Testis (tissue), 3 donors: Measurements from ENCODE around the gene SLC12A6. TPM values are rescaled to one million over a fixed set of nuclear protein-coding genes. Genes with fewer than 3 reads are reported as not detected.

Experiments used
- DNase-seq: peaks from one replicate; pipeline ENCODE4 v3.0.0-alpha.2; 2019
- H3K27ac ChIP-seq, 2 donors: fragments of 200-600 bp; sonication (generic); one replicate each; pipeline ENCODE4 v1.5.1; 2019
- H3K27me3 ChIP-seq: fragments of 200-600 bp; sonication (generic); one replicate; pipeline ENCODE4 v1.5.1; 2019
- H3K36me3 ChIP-seq: fragments of 200-600 bp; sonication (generic); one replicate; pipeline ENCODE4 v1.5.1; 2017; ENCODE audit warnings: low read depth; ENCODE audit errors: missing control alignments
- H3K4me1 ChIP-seq: fragments of 200-600 bp; sonication (generic); one replicate; pipeline ENCODE4 v1.5.1; 2019
- H3K4me3 ChIP-seq, 2 donors: fragments of 200-600 bp; sonication (generic); one replicate each; pipeline ENCODE4 v1.5.1; 2017 to 2019
- H3K9me3 ChIP-seq: fragments of 200-600 bp; sonication (generic); one replicate; pipeline ENCODE4 v1.5.1; 2017
- CTCF ChIP-seq, 3 experiments: fragments of 450-650 bp in 2 of 3; fragments of 200-600 bp in 1 of 3; sonication (generic) in 1 of 3; IDR thresholded peaks; one replicate each; pipeline ENCODE4 v1.5.1; 2016 to 2019; ENCODE audit warnings: antibody characterized with exemption in 3 of 3, mild to moderate bottlenecking in 2 of 3, moderate library complexity in 1 of 3
- POLR2A ChIP-seq: fragments of 450-650 bp; IDR thresholded peaks from one replicate; pipeline ENCODE4 v1.6.1; 2017; ENCODE audit warnings: antibody characterized with exemption, mild to moderate bottlenecking, moderate library complexity
- WGBS, 2 donors: methylation state at CpG; one replicate each; pipeline ENCODE4 v1.1.5; 2018; 5-methylcytosine and 5-hydroxymethylcytosine counted together
- intact Hi-C: fragments of 100-400 bp; cut with DNase I; formaldehyde crosslinking; loops from one replicate; pipeline ENCODE4 v1.15.1; 2023; ENCODE audit warnings: low total_unique reads
- polyA plus RNA-seq: library from polyadenylated mRNA; stranded (reverse); fragments of 350-450 nt; fragmentation: Illumina TruSeq; extraction: RNeasy Lipid Tissue Mini Kit (QIAGEN cat#74804); gene quantifications from one replicate; pipeline ENCODE4 v1.2.3, GENCODE V29; 2014; ENCODE audit warnings: low read depth, low replicate concordance; ENCODE audit not compliant: insufficient read depth
- total RNA-seq, 2 donors: library from RNA; depleted of rRNA; stranded (reverse); fragments of >200 nt; gene quantifications; one replicate each; pipeline ENCODE4 v1.2.3, GENCODE V29; 2016

The SLC12A6 gene
- total and polyA plus RNA-seq, 3 donors from 2014 or later, result 72.8 to 106 (median 77.2) TPM

DNA sequence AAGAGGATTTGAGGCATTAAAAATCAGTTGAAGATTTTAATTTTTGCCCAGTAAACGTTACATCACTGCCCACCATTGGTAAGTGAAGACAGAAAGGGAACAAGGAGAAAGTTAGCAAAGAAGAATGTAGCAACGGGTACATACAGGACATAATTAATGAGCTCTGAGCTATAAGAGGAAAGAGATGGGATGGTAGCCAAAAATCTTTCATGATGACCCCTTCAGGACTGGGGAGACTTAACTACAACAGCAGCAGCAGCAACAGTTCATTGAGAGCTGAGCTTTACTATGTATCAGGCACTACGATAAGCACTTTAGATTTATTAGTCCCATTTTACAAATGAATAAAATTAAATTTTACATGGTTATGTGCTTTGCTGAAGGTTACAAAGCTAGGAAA, 94.4 kb downstream of the SLC12A6 start:
- no peaks in the 10 kb centered on the region for H3K4me1 ChIP-seq
- intact Hi-C loops, result no loop called here

DNA sequence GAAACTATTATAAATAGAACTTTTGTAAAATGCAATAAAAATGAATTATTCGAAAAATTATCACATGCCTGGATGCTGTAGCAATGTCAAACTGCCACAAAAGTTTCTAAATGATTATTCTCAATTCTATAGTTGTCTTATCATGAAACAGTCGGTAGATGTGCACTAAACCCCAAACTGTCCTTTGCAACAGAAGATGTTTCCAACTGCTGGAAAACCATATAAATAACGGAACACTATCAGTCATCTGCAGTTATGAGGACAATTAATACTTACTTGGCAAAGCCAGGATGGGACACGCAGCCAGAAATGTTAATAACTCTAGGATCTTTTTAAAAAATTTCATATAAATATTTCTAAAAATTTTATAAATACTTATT, 95.3 kb downstream of the SLC12A6 start:
- Histone ChIP-seq H3K36me3 (no peaks in the 10 kb centered on the region), H3K9me3 (no peaks in the 10 kb centered on the region), H3K4me1 (no peaks in the 10 kb centered on the region), H3K4me3 (no peak overlapping the region), H3K27me3 (no peaks in the 10 kb centered on the region), H3K27ac (no peak overlapping the region)
- DNase-seq, result no peak
- WGBS, 2 donors, result 79 to 84% methylated on average over 4 of the region's 4 CpGs
- TF ChIP-seq CTCF (IDR thresholded peaks at IDR 0.05) (no peak), POLR2A (no peak)
- intact Hi-C loops, result no loop called here

More for the DNA sequence above, 94.4 kb downstream of the SLC12A6 start:
- H3K9me3 ChIP-seq, result no peaks in the 10 kb centered on the region
- no peaks in the 10 kb centered on the region for H3K27me3 ChIP-seq
- no peak overlapping the region for H3K4me3 ChIP-seq
- no peaks in the 10 kb centered on the region for H3K36me3 ChIP-seq
- no peak overlapping the region for H3K27ac ChIP-seq
- DNase-seq, result no peak
- 79 to 83% methylated on average over 3 of the region's 3 CpGs for WGBS, 2 donors
- TF ChIP-seq CTCF (IDR thresholded peaks at IDR 0.05) (no peak), POLR2A (no peak)

- no peak overlapping the region for H3K4me3 ChIP-seq
- H3K9me3 ChIP-seq, result no peaks in the 10 kb centered on the region
- no peaks in the 10 kb centered on the region for H3K36me3 ChIP-seq
- H3K27ac ChIP-seq, result no peak overlapping the region
- intact Hi-C loops, result no loop called here
- DNase-seq, result no peak
- WGBS, 2 donors, result 58 to 68% methylated on average over 1 of the region's 1 CpG
- no peak for TF ChIP-seq POLR2A
- TF ChIP-seq CTCF (IDR thresholded peaks at IDR 0.05), result peak; percentile 53 to 78 (median 53)
- no peaks in the 10 kb centered on the region for H3K4me1 ChIP-seq
- no peaks in the 10 kb centered on the region for H3K27me3 ChIP-seq
Observed at GRCh38 chr15:34241376-34242330, 95.9 kb downstream of the SLC12A6 start.

DNA sequence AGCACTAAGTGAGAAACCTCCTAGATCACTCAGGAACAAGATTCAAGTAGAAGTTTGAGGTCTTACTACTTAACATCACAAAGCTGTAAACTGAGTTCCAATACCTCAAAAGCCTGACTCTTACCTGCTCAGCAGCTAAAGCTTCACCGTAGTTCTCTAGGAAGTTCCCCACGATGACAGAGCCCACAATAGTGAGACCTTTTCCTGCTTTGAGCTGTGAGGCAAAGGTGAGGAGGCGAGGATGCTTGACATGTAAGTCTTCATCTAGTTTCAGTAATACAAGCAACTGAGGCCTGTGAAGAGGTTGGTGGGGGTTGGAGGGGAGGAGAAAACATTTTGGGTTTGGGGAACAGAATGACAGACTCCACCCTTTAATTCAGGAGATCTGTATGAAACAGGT, 97.0 kb downstream of the SLC12A6 start:
- Histone ChIP-seq H3K9me3 (no peaks in the 10 kb centered on the region), H3K27me3 (no peaks in the 10 kb centered on the region), H3K27ac (no peak overlapping the region), H3K36me3 (no peaks in the 10 kb centered on the region), H3K4me1 (no peaks in the 10 kb centered on the region), H3K4me3 (no peak overlapping the region)
- TF ChIP-seq POLR2A, result no peak
- TF ChIP-seq CTCF (IDR thresholded peaks at IDR 0.05), result no peak
- 91 to 96% methylated on average over 3 of the region's 3 CpGs for WGBS, 2 donors
- DNase-seq, result no peak
- intact Hi-C loops, result no loop called here
